HepG2 (cell line): ENCODE measurements around the gene TMEM198. TPM values are rescaled to one million over a fixed set of nuclear protein-coding genes. Genes with fewer than 3 reads are reported as not detected.

Experiments used
- BATF2 ChIP-seq: sonication (generic); formaldehyde crosslinking; IDR thresholded peaks from 2 replicates; pipeline ENCODE4 v1.8.0; 2022; ENCODE audit warnings: mild to moderate bottlenecking, missing genetic modification reagents, moderate library complexity
- CEBPB ChIP-seq: IDR thresholded peaks from 2 replicates; pipeline ENCODE4 v1.6.1; 2011; ENCODE audit warnings: low read depth, low read length, improper control_type of control experiment, borderline replicate concordance
- FOXA3 ChIP-seq: IDR thresholded peaks from 2 replicates; pipeline ENCODE4 v1.6.1; 2016; ENCODE audit warnings: missing genetic modification reagents, missing compliant biosample characterization
- HMGXB3 ChIP-seq: sonication (generic); formaldehyde crosslinking; IDR thresholded peaks from 2 replicates; pipeline ENCODE4 v1.4.0; 2020; ENCODE audit warnings: missing genetic modification reagents, borderline replicate concordance
- HNRNPLL ChIP-seq: fragments of 200-400 bp; formaldehyde crosslinking; IDR thresholded peaks from 2 replicates; pipeline ENCODE4 v1.6.1; 2017; ENCODE audit warnings: mild to moderate bottlenecking, low read depth, low read length; ENCODE audit not compliant: poor library complexity, severe bottlenecking
- ISL2 ChIP-seq: sonication (generic); formaldehyde crosslinking; IDR thresholded peaks from 2 replicates; pipeline ENCODE4 v1.5.0; 2020; ENCODE audit warnings: missing genetic modification reagents
- MYNN ChIP-seq: sonication (generic); formaldehyde crosslinking; IDR thresholded peaks from 2 replicates; pipeline ENCODE4 v1.4.0; 2020; ENCODE audit warnings: mild to moderate bottlenecking, low read depth, missing genetic modification reagents
- NBN ChIP-seq: fragments of 450-650 bp; conservative IDR thresholded peaks from 2 replicates; pipeline ENCODE4 v1.6.1; 2017
- SETDB1 ChIP-seq: sonication (generic); formaldehyde crosslinking; IDR thresholded peaks from 2 replicates; pipeline ENCODE4 v1.5.1; 2020; ENCODE audit warnings: missing genetic modification reagents, mild to moderate bottlenecking, borderline replicate concordance
- SRY ChIP-seq: sonication (generic); formaldehyde crosslinking; IDR thresholded peaks from 2 replicates; pipeline ENCODE4 v1.8.0; 2022; ENCODE audit warnings: mild to moderate bottlenecking, missing genetic modification reagents
- TGIF2 ChIP-seq: IDR thresholded peaks from 2 replicates; pipeline ENCODE4 v1.6.1; 2016; ENCODE audit warnings: control low read depth, missing compliant biosample characterization
- ZFP36L1 ChIP-seq: sonication (generic); formaldehyde crosslinking; IDR thresholded peaks from 2 replicates; pipeline ENCODE4 v1.8.0; 2022; ENCODE audit warnings: mild to moderate bottlenecking, missing genetic modification reagents, moderate library complexity
- ZNF235 ChIP-seq: sonication (generic); formaldehyde crosslinking; IDR thresholded peaks from 2 replicates; pipeline ENCODE4 v1.8.1; 2023; ENCODE audit warnings: mild to moderate bottlenecking, missing genetic modification reagents, borderline replicate concordance
- ZNF253 ChIP-seq: sonication (generic); formaldehyde crosslinking; IDR thresholded peaks from 2 replicates; pipeline ENCODE4 v1.8.0; 2022; ENCODE audit warnings: mild to moderate bottlenecking, missing genetic modification reagents, borderline replicate concordance
- ZNF296 ChIP-seq: sonication (generic); formaldehyde crosslinking; conservative IDR thresholded peaks from 2 replicates; pipeline ENCODE4 v1.5.0; 2020; ENCODE audit warnings: mild to moderate bottlenecking, missing genetic modification reagents
- ZNF512B ChIP-seq: sonication (generic); formaldehyde crosslinking; IDR thresholded peaks from 2 replicates; pipeline ENCODE4 v1.5.1; 2020; ENCODE audit warnings: missing genetic modification reagents, mild to moderate bottlenecking, borderline replicate concordance
- ZNF556 ChIP-seq: sonication (generic); formaldehyde crosslinking; IDR thresholded peaks from 2 replicates; pipeline ENCODE4 v1.4.0; 2020; ENCODE audit warnings: mild to moderate bottlenecking, missing genetic modification reagents, borderline replicate concordance
- ZNF770 ChIP-seq: sonication (generic); formaldehyde crosslinking; IDR thresholded peaks from 2 replicates; pipeline ENCODE4 v1.5.0; 2020; ENCODE audit warnings: mild to moderate bottlenecking, missing genetic modification reagents
- ZNF850 ChIP-seq: sonication (generic); formaldehyde crosslinking; conservative IDR thresholded peaks from 2 replicates; pipeline ENCODE4 v1.9.0; 2021; ENCODE audit warnings: mild to moderate bottlenecking, missing genetic modification reagents
- ZNF879 ChIP-seq: sonication (generic); formaldehyde crosslinking; IDR thresholded peaks from 2 replicates; pipeline ENCODE4 v1.8.1; 2023; ENCODE audit warnings: missing genetic modification reagents
- polyA plus RNA-seq, 8 experiments: library from polyadenylated mRNA; depleted of rRNA in 3 of 8; stranded (reverse) in 7 of 8; unstranded in 1 of 8; fragments of >200 nt; fragmentation: Illumina TruSeq in 4 of 8; extraction: Trizol in 4 of 8; gene quantifications; 2 replicates each; pipeline versions ENCODE4 v1.2.1 to v1.2.3, GENCODE V29; 2011 to 2016; ENCODE audit warnings: low read depth in 4 of 8, missing spikeins in 1 of 8, mixed read lengths in 1 of 8; ENCODE audit not compliant: insufficient read depth in 1 of 8
- total RNA-seq, 5 experiments: library from RNA; depleted of rRNA; stranded (reverse); fragments of >200 nt; fragmentation: Illumina TruSeq; extraction: Trizol; gene quantifications; 2 replicates each; pipeline ENCODE4 v1.2.3, GENCODE V29; 2016; ENCODE audit warnings: low read depth in 1 of 5

The TMEM198 gene
- total and polyA plus RNA-seq, 2 of the 13 experiments (the other 11 are each of a cell fraction or from before 2014, with no cell fraction given), result 17.3 to 23.5 TPM

GRCh38 chr2:219598308-219599078 is 54.7 kb downstream of the TMEM198 start (continued):
- no peak for TF ChIP-seq ISL2 (CRISPR knock-in tag)
- no peak for TF ChIP-seq ZFP36L1 (CRISPR knock-in tag)
- peak; percentile 77; the same call in 1 of the 2 replicates for TF ChIP-seq ZNF556 (CRISPR knock-in tag)
- 0 out of 2 replicates have a peak, but pooled peaks have one; percentile 2 for TF ChIP-seq TGIF2
- TF ChIP-seq ZNF879 (CRISPR knock-in tag), result no peak
- no peak for TF ChIP-seq HNRNPLL
- TF ChIP-seq CEBPB, result no peak
- TF ChIP-seq ZNF253 (CRISPR knock-in tag), result no peak
- no peak for TF ChIP-seq ZNF235
- TF ChIP-seq FOXA3, result no peak
- TF ChIP-seq BATF2 (CRISPR knock-in tag), result no peak
- no peak for TF ChIP-seq ZNF850 (CRISPR knock-in tag)
- TF ChIP-seq SETDB1, result no peak
- no peak for TF ChIP-seq ZNF512B (CRISPR knock-in tag)
- TF ChIP-seq ZNF770, result no peak
- no peak for TF ChIP-seq SRY (CRISPR knock-in tag)
- no peak for TF ChIP-seq MYNN
- TF ChIP-seq ZNF296 (CRISPR knock-in tag), result no peak
- no peak for TF ChIP-seq NBN
- no peak for TF ChIP-seq HMGXB3 (CRISPR knock-in tag)
